H1 (cell line): ENCODE results near the gene INPP4A. TPM values are rescaled to one million over a fixed set of nuclear protein-coding genes. Genes with fewer than 3 reads are reported as not detected.

Source experiments
- CTCF ChIA-PET: fragments of 300-600 bp; sonication (Branson Sonifier 250); formaldehyde crosslinking; loops from one replicate; lab custom pipeline; 2021; ENCODE audit not compliant: partially characterized antibody; lab: Charles Lee
- POLR2A ChIA-PET: fragments of 300-600 bp; sonication (Branson Sonifier 250); formaldehyde crosslinking; loops from one replicate; lab custom pipeline; 2021; ENCODE audit warnings: inconsistent platforms; ENCODE audit not compliant: partially characterized antibody; lab: Charles Lee
- DNase-seq, 2 experiments: peaks; one replicate each; pipeline versions ENCODE4 v3.0.0 to v3.0.0-alpha.2; 2010 to 2022; ENCODE audit warnings: low spot score in 2 of 2, low read depth in 1 of 2, mixed read lengths in 1 of 2
- FAIRE-seq: peaks from 2 replicates; lab custom pipeline; 2011; peaks lifted over from hg19 to GRCh38; lab: Jason Lieb, UNC
- H2AFZ ChIP-seq: 2 replicates; pipeline ENCODE4 v1.8.1; 2012; ENCODE audit warnings: low read length, inconsistent platforms
- H2AK5ac ChIP-seq: 2 replicates; pipeline ENCODE4 v1.6.1; 2013; ENCODE audit warnings: low read depth, low read length
- H2BK120ac ChIP-seq: replicated peaks from 2 replicates; pipeline ENCODE3; 2013; ENCODE audit warnings: low read depth, low read length, inconsistent platforms
- H2BK12ac ChIP-seq: 2 replicates; pipeline ENCODE4 v1.6.1; 2013; ENCODE audit warnings: low read depth, low read length
- H2BK15ac ChIP-seq: 2 replicates; pipeline ENCODE4 v1.6.1; 2013; ENCODE audit warnings: low read length
- H2BK20ac ChIP-seq: 2 replicates; pipeline ENCODE4 v1.6.1; 2013; ENCODE audit warnings: low read length
- H2BK5ac ChIP-seq: 2 replicates; pipeline ENCODE4 v1.6.1; 2013; ENCODE audit warnings: low read depth, low read length
- H3K14ac ChIP-seq: 2 replicates; pipeline ENCODE4 v1.6.1; 2013; ENCODE audit warnings: inconsistent platforms; ENCODE audit not compliant: insufficient read length
- H3K18ac ChIP-seq: 2 replicates; pipeline ENCODE4 v1.6.1; 2013; ENCODE audit warnings: low read length; ENCODE audit errors: extremely low read depth
- H3K23ac ChIP-seq: 2 replicates; pipeline ENCODE4 v1.6.1; 2013; ENCODE audit warnings: inconsistent platforms; ENCODE audit not compliant: insufficient read length
- H3K23me2 ChIP-seq: 2 replicates; pipeline ENCODE4 v1.6.1; 2013; ENCODE audit warnings: low read depth, low read length
- H3K27ac ChIP-seq: 2 replicates; pipeline ENCODE4 v1.6.1; 2011; ENCODE audit warnings: low read depth, low read length, inconsistent platforms
- H3K27me3 ChIP-seq, 4 experiments: replicated peaks in 1 of 4; 1 replicate in 1 of 4; 2 replicates in 3 of 4; pipeline versions ENCODE4 v1.6.1 to v1.8.1; 2011 to 2013; ENCODE audit warnings: low read length in 3 of 4, mild to moderate bottlenecking in 3 of 4, inconsistent platforms in 2 of 4, mixed read lengths in 2 of 4, moderate library complexity in 1 of 4; ENCODE audit not compliant: control insufficient read depth in 3 of 4, insufficient read depth in 3 of 4; ENCODE audit errors: extremely low read depth in 1 of 4
- H3K36me3 ChIP-seq, 4 experiments: 2 replicates each; pipeline versions ENCODE4 v1.6.1 to v1.8.1; 2011 to 2013; ENCODE audit warnings: mild to moderate bottlenecking in 4 of 4, low read length in 3 of 4, moderate library complexity in 2 of 4, control low read depth in 1 of 4, inconsistent platforms in 1 of 4; ENCODE audit not compliant: insufficient read depth in 4 of 4, control insufficient read depth in 2 of 4
- H3K4ac ChIP-seq: replicated peaks from 2 replicates; pipeline ENCODE3; 2013; ENCODE audit warnings: low read length, low read depth, mixed read lengths, inconsistent platforms; ENCODE audit not compliant: insufficient read length
- H3K4me1 ChIP-seq, 4 experiments: replicated peaks in 1 of 4; 1 replicate in 1 of 4; 2 replicates in 3 of 4; pipeline versions ENCODE4 v1.6.1 to v1.8.1; 2011 to 2013; ENCODE audit warnings: low read length in 3 of 4, inconsistent platforms in 2 of 4, mixed read lengths in 1 of 4; ENCODE audit not compliant: insufficient read depth in 4 of 4, control insufficient read depth in 3 of 4
- H3K4me2 ChIP-seq, 2 experiments: 2 replicates each; pipeline versions ENCODE4 v1.6.1 to v1.8.1; 2011 to 2013; ENCODE audit warnings: low read depth in 2 of 2, low read length in 2 of 2, control low read depth in 1 of 2, inconsistent platforms in 1 of 2, mild to moderate bottlenecking in 1 of 2; ENCODE audit not compliant: insufficient read depth in 1 of 2
- H3K4me3 ChIP-seq, 4 experiments: fragments of 200-600, 300-600 bp in 1 of 4; sonication (generic), shearing (Covaris generic), sonication (Bioruptor Twin) in 1 of 4; 2 replicates each; pipeline versions ENCODE4 v1.5.1 to v1.8.1; 2011 to 2016; ENCODE audit warnings: low read length in 4 of 4, low read depth in 3 of 4, control low read depth in 2 of 4, inconsistent platforms in 2 of 4, mild to moderate bottlenecking in 2 of 4, mixed read lengths in 1 of 4, moderate library complexity in 1 of 4; ENCODE audit not compliant: insufficient read depth in 2 of 4; ENCODE audit errors: extremely low read depth in 1 of 4
- H3K56ac ChIP-seq: replicated peaks from 2 replicates; pipeline ENCODE3; 2013; ENCODE audit warnings: low read depth, mild to moderate bottlenecking, mixed read lengths, low read length, inconsistent platforms; ENCODE audit not compliant: insufficient read length
- H3K79me1 ChIP-seq: 2 replicates; pipeline ENCODE4 v1.6.1; 2013; ENCODE audit warnings: low read depth, low read length, control low read depth
- H3K79me2 ChIP-seq, 2 experiments: 2 replicates each; pipeline versions ENCODE4 v1.6.1 to v1.8.1; 2012 to 2013; ENCODE audit warnings: low read length in 2 of 2, mild to moderate bottlenecking in 2 of 2, inconsistent platforms in 1 of 2; ENCODE audit not compliant: insufficient read depth in 2 of 2, control insufficient read depth in 1 of 2
- H3K9ac ChIP-seq, 4 experiments: replicated peaks in 1 of 4; 1 replicate in 1 of 4; 2 replicates in 3 of 4; pipeline versions ENCODE4 v1.6.1 to v1.8.1; 2011 to 2013; ENCODE audit warnings: low read depth in 3 of 4, low read length in 3 of 4, control low read depth in 2 of 4, mild to moderate bottlenecking in 2 of 4, moderate library complexity in 2 of 4, inconsistent platforms in 1 of 4; ENCODE audit errors: extremely low read depth in 1 of 4
- H3K9me3 ChIP-seq, 2 experiments: 2 replicates each; pipeline versions ENCODE4 v1.6.1 to v1.8.1; 2012 to 2013; ENCODE audit warnings: mild to moderate bottlenecking in 2 of 2, moderate library complexity in 2 of 2, control low read depth in 1 of 2, inconsistent platforms in 1 of 2, low read depth in 1 of 2, low read length in 1 of 2, mixed read lengths in 1 of 2; ENCODE audit not compliant: insufficient read depth in 2 of 2
- H4K20me1 ChIP-seq, 2 experiments: replicated peaks in 1 of 2; 2 replicates each; pipeline versions ENCODE3 to v1.8.1; 2011 to 2013; ENCODE audit warnings: inconsistent platforms in 2 of 2, low read length in 2 of 2, mild to moderate bottlenecking in 1 of 2; ENCODE audit not compliant: insufficient read depth in 2 of 2, control insufficient read depth in 1 of 2
- H4K5ac ChIP-seq: 2 replicates; pipeline ENCODE4 v1.6.1; 2013; ENCODE audit warnings: low read length, low read depth, mixed read lengths, inconsistent platforms; ENCODE audit not compliant: insufficient read length
- H4K8ac ChIP-seq: 2 replicates; pipeline ENCODE4 v1.8.0; 2013; ENCODE audit warnings: mild to moderate bottlenecking, moderate library complexity, low read length, inconsistent platforms; ENCODE audit not compliant: insufficient read depth; ENCODE audit errors: extremely low read depth
- H4K91ac ChIP-seq: replicated peaks from 2 replicates; pipeline ENCODE3; 2013; ENCODE audit warnings: low read length, mixed read lengths, inconsistent platforms; ENCODE audit not compliant: insufficient read length
- WGBS, 2 experiments: shearing (Covaris generic) in 1 of 2; methylation state at CpG; one replicate each; pipeline versions ENCODE4 v1.1.6 to v1.1.7; 2013 to 2015; ENCODE audit warnings: low lambda C conversion rate in 2 of 2, mixed read lengths in 2 of 2, inconsistent platforms in 1 of 2, low coverage in 1 of 2, missing lambda C conversion rate in 1 of 2; ENCODE audit not compliant: insufficient replicate concordance in 2 of 2, insufficient coverage in 1 of 2, insufficient read length in 1 of 2; ENCODE audit errors: extremely low coverage in 1 of 2, missing lambda C conversion rate in 1 of 2; 5-methylcytosine and 5-hydroxymethylcytosine counted together
- polyA plus RNA-seq, 7 experiments: library from polyadenylated mRNA; depleted of rRNA in 3 of 7; stranded (reverse) in 5 of 7; unstranded in 2 of 7; fragments of >200 nt in 5 of 7; fragments of 200-250 nt in 2 of 7; gene quantifications; 1 replicate in 5 of 7; 2 replicates in 1 of 7; 4 replicates in 1 of 7; pipeline versions ENCODE4 v1.2.1 to v1.2.3, GENCODE V29; 2011 to 2013; ENCODE audit warnings: missing spikeins in 2 of 7, mixed read lengths in 2 of 7
- total RNA-seq: library from RNA; stranded (reverse); fragmentation: NEBNext Ultra II Directional; extraction: Animal tissue kit (Norgen Biotek cat#: 25700); gene quantifications from 2 replicates; pipeline ENCODE4 v1.2.1, GENCODE V29; 2021

The INPP4A gene
- total and polyA plus RNA-seq, 2 of the 8 experiments (the other 6 are each of a cell fraction or from before 2014, with no cell fraction given), result 25.6 to 34.3 TPM

GRCh38 chr2:98561902-98562695 lies 117.4 kb downstream of the INPP4A start:
- H3K79me1 ChIP-seq, result no peaks in the 10 kb centered on the region
- H2AK5ac ChIP-seq, result no peak overlapping the region
- no peak overlapping the region for H2AFZ ChIP-seq
- H4K5ac ChIP-seq, result no peak overlapping the region
- peaks cover 7 to 33% (median 30%) of the 10 kb centered on the region in 4 experiments; a peak in 7 of 8 replicates for H3K36me3 ChIP-seq
- no peaks in the 10 kb centered on the region for H3K79me2 ChIP-seq
- no peak overlapping the region for H2BK5ac ChIP-seq
- POLR2A ChIA-PET, result interaction anchor here (0.7 kb wide), 1 partner anchor 92 kb away, joined by 3 read pairs; no protein-coding TSS in a partner anchor
- no peak overlapping the region for H3K4me3 ChIP-seq
- H2BK20ac ChIP-seq, result no peak overlapping the region
- H3K9ac ChIP-seq, result no peak overlapping the region
- H4K8ac ChIP-seq, result no peak overlapping the region
- no peaks in the 10 kb centered on the region for H3K9me3 ChIP-seq
- no peak overlapping the region for H3K23ac ChIP-seq
- DNase-seq (no peak), FAIRE-seq (no peak)
- no peaks in the 10 kb centered on the region for H3K27me3 ChIP-seq
- no peak overlapping the region for H2BK12ac ChIP-seq
- WGBS, 2 experiments, result 87% methylated on average over 13 of the region's 13 CpGs; no CpG with 5 or more reads in 1 of the 2 experiments
- no peak overlapping the region for H4K91ac ChIP-seq
- H2BK15ac ChIP-seq, result no peak overlapping the region
- no peak overlapping the region for H3K14ac ChIP-seq
- no peaks in the 10 kb centered on the region for H3K4me1 ChIP-seq
- no peak overlapping the region for H3K27ac ChIP-seq
- no peak overlapping the region for H3K4me2 ChIP-seq
- H3K4ac ChIP-seq, result no peak overlapping the region
- no peak overlapping the region for H2BK120ac ChIP-seq
- H3K56ac ChIP-seq, result no peak overlapping the region
- H4K20me1 ChIP-seq, result no peaks in the 10 kb centered on the region
- CTCF ChIA-PET, result no interaction called here
- H3K23me2 ChIP-seq, result no peaks in the 10 kb centered on the region
- H3K18ac ChIP-seq, result no peak overlapping the region
